Omental fat pad (tissue), 4 donors: ENCODE results near the gene FILIP1. TPM values are rescaled to one million over a fixed set of nuclear protein-coding genes. Genes with fewer than 3 reads are reported as not detected.

ENCODE experiments used
- ATAC-seq: fragments of 150-250 bp; one replicate; pipeline ENCODE4 v1.9.1; 2016; ENCODE audit warnings: mild to moderate bottlenecking, moderate library complexity; ENCODE audit not compliant: low FRiP score
- DNase-seq: peaks from one replicate; pipeline ENCODE4 v3.0.0-alpha.2; 2019; ENCODE audit warnings: low spot score
- total RNA-seq, 4 donors: library from RNA; depleted of rRNA; stranded (reverse); fragments of >200 nt; gene quantifications; one replicate each; pipeline ENCODE4 v1.1.0, GENCODE V29; 2016
- TF ChIP-seq, protein P1 (sequence below), 3 donors: fragments of 450-650 bp; IDR thresholded peaks; one replicate each; pipeline ENCODE4 v1.5.1; 2016 to 2017; ENCODE audit warnings: antibody characterized with exemption in 3 of 3, mild to moderate bottlenecking in 3 of 3, moderate library complexity in 2 of 3

FILIP1 gene
- total RNA-seq, 4 donors from 2014 or later = 3.0 to 15.9 (median 5.7) TPM

GRCh38 chr6:75302280-75302679 is 191.3 kb downstream of the FILIP1 start:
- TF ChIP-seq, protein P1, sequence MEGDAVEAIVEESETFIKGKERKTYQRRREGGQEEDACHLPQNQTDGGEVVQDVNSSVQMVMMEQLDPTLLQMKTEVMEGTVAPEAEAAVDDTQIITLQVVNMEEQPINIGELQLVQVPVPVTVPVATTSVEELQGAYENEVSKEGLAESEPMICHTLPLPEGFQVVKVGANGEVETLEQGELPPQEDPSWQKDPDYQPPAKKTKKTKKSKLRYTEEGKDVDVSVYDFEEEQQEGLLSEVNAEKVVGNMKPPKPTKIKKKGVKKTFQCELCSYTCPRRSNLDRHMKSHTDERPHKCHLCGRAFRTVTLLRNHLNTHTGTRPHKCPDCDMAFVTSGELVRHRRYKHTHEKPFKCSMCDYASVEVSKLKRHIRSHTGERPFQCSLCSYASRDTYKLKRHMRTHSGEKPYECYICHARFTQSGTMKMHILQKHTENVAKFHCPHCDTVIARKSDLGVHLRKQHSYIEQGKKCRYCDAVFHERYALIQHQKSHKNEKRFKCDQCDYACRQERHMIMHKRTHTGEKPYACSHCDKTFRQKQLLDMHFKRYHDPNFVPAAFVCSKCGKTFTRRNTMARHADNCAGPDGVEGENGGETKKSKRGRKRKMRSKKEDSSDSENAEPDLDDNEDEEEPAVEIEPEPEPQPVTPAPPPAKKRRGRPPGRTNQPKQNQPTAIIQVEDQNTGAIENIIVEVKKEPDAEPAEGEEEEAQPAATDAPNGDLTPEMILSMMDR (IDR thresholded peaks at IDR 0.05) = no peak
- DNase-seq (no peak), ATAC-seq (no peak)

- ATAC-seq (no peak), DNase-seq (no peak)
- TF ChIP-seq, protein P1 (IDR thresholded peaks at IDR 0.05) = no peak
Observed at GRCh38 chr6:75301537-75301936, 192.1 kb downstream of the FILIP1 start.

DNA sequence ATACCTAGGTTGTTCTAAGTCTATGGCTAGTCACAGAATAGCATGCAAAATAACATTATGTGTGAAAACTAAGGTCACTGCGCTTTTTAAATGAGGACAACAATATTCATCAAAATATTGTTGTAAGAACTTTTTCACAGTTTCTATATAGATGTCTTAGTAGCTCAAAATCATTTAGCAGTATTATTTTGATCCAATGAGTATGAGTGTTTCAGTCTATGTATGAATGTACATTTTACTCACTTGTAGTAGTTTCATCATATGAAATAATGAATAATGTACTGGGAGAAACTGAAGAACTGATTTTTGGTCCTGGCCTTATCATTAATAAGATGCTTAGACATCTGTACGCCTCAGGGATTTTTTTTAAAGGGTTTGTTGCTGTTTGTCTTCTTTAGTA is 192.5 kb downstream of the FILIP1 start:
- ATAC-seq (no peak), DNase-seq (no peak)

DNA sequence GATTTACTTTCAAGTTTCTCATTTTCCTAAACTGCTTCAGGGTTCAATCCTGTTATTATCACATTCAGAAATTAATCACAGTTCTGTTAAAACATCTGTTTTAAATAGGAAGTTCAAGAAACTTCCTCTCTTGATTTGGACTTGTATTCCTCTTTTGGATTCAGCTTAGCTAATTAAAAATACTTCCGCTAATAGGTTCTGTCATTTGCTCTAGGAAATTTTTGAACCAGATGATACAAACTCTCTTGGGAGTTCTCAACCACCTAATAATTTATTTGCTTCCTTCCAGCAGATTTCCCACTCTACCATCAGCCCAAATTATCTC is 193.1 kb downstream of the FILIP1 start:
- TF ChIP-seq, protein P1 (IDR thresholded peaks at IDR 0.05) = no peak
- DNase-seq (no peak), ATAC-seq (no peak)

More for the DNA sequence above, 192.5 kb downstream of the FILIP1 start:
- TF ChIP-seq, protein P1 (IDR thresholded peaks at IDR 0.05) = no peak

- DNase-seq (no peak), ATAC-seq (no peak)
- TF ChIP-seq, protein P1 (IDR thresholded peaks at IDR 0.05) = no peak
Observed at GRCh38 chr6:75299801-75300530, 193.6 kb downstream of the FILIP1 start.

- ATAC-seq = peak; percentile 55
- TF ChIP-seq, protein P1 (IDR thresholded peaks at IDR 0.05) = no peak
- no peak for DNase-seq
Observed at GRCh38 chr6:75296811-75297779, 196.5 kb downstream of the FILIP1 start.
